Measurements from ENCODE around the gene LAMB3. TPM values are rescaled to one million over a fixed set of nuclear protein-coding genes. Genes with fewer than 3 reads are reported as not detected.

The LAMB3 gene
- total RNA-seq, 2 experiments from 2014 or later: 0.60 to 0.70 TPM

- ATAC-seq: no peak
- POLR2A ChIA-PET: interaction anchor here (1.1 to 1.2 kb wide), 2 partner anchors 12 to 110 kb away, joined by 3 to 4 read pairs; partner anchors contain the start of gene TRAF3IP3
- Mint-ChIP-seq H3K4me1 (ENCODE audit: low read depth) (peaks cover 11% of the 10 kb centered on the region), H3K4me3 (no peak overlapping the region), H3K27me3 (no peaks in the 10 kb centered on the region), H3K36me3 (ENCODE audit: low read depth) (no peaks in the 10 kb centered on the region), H3K27ac (no peak overlapping the region), H3K9me3 (no peaks in the 10 kb centered on the region)
- no peak for DNase-seq
- intact Hi-C loops (cut with micrococcal nuclease): no loop called here
- CTCF ChIA-PET: interaction anchor here (0.7 to 6.0 kb wide), 3 partner anchors 19 to 46 kb away, joined by 3 to 25 read pairs (median 5); no protein-coding TSS in a partner anchor
- TF ChIP-seq CTCF (IDR thresholded peaks at IDR 0.05): no peak
These were observed 5.7 kb downstream of the LAMB3 start for GRCh38 chr1:209646558-209646957.

- Mint-ChIP-seq H3K27ac (no peak overlapping the region), H3K4me3 (no peak overlapping the region), H3K27me3 (no peaks in the 10 kb centered on the region), H3K9me3 (no peaks in the 10 kb centered on the region), H3K4me1 (ENCODE audit: low read depth) (peaks cover 8% of the 10 kb centered on the region), H3K36me3 (ENCODE audit: low read depth) (no peaks in the 10 kb centered on the region)
- DNase-seq: no peak
- no peak for TF ChIP-seq CTCF (IDR thresholded peaks at IDR 0.05)
- intact Hi-C loops (cut with micrococcal nuclease): no loop called here
- CTCF ChIA-PET: interaction anchor here (1.5 to 6.0 kb wide), 2 partner anchors 18 to 47 kb away, joined by 5 to 25 read pairs; no protein-coding TSS in a partner anchor
- POLR2A ChIA-PET: interaction anchor here (1.1 to 1.2 kb wide), 2 partner anchors 12 to 110 kb away, joined by 3 to 4 read pairs; partner anchors contain the start of gene TRAF3IP3
- ATAC-seq: no peak
These were observed 6.4 kb downstream of the LAMB3 start for GRCh38 chr1:209645574-209646452.

GRCh38 chr1:209643285-209644020 lies 8.8 kb downstream of the LAMB3 start:
- CTCF ChIA-PET: interaction anchor here (0.7 to 2.2 kb wide), 4 partner anchors 16 to 105 kb away, joined by 4 to 6 read pairs (median 5); no protein-coding TSS in a partner anchor
- H3K4me1 Mint-ChIP-seq (ENCODE audit: low read depth): no peaks in the 10 kb centered on the region
- no peaks in the 10 kb centered on the region for H3K27me3 Mint-ChIP-seq
- TF ChIP-seq CTCF (IDR thresholded peaks at IDR 0.05): no peak
- no peak for ATAC-seq
- no peak overlapping the region for H3K4me3 Mint-ChIP-seq
- no peak overlapping the region for H3K27ac Mint-ChIP-seq
- intact Hi-C loops (cut with micrococcal nuclease): no loop called here
- DNase-seq: no peak
- H3K9me3 Mint-ChIP-seq: no peaks in the 10 kb centered on the region
- POLR2A ChIA-PET: interaction anchor here (1.2 kb wide), 1 partner anchor 9 kb away, joined by 3 read pairs; no protein-coding TSS in a partner anchor
- H3K36me3 Mint-ChIP-seq (ENCODE audit: low read depth): no peaks in the 10 kb centered on the region

- ATAC-seq: no peak
- Mint-ChIP-seq H3K4me3 (no peak overlapping the region), H3K27ac (no peak overlapping the region), H3K4me1 (ENCODE audit: low read depth) (no peaks in the 10 kb centered on the region), H3K27me3 (no peaks in the 10 kb centered on the region), H3K36me3 (ENCODE audit: low read depth) (no peaks in the 10 kb centered on the region), H3K9me3 (no peaks in the 10 kb centered on the region)
- intact Hi-C loops (cut with micrococcal nuclease): no loop called here
- POLR2A ChIA-PET: interaction anchor here (0.6 to 1.2 kb wide), 2 partner anchors 10 to 35 kb away, joined by 3 read pairs; no protein-coding TSS in a partner anchor
- no peak for TF ChIP-seq CTCF (IDR thresholded peaks at IDR 0.05)
- CTCF ChIA-PET: interaction anchor here (0.7 to 2.2 kb wide), 9 partner anchors 10 to 106 kb away, joined by 3 to 6 read pairs (median 4); no protein-coding TSS in a partner anchor
- DNase-seq: no peak
These were observed 9.4 kb downstream of the LAMB3 start for GRCh38 chr1:209642816-209643215.
